H1 (cell line): ENCODE measurements around the gene DIO3. TPM values are rescaled to one million over a fixed set of nuclear protein-coding genes. Genes with fewer than 3 reads are reported as not detected.

Experiments
- CTCF ChIA-PET: fragments of 300-600 bp; sonication (Branson Sonifier 250); formaldehyde crosslinking; loops from one replicate; lab custom pipeline; 2021; ENCODE audit not compliant: partially characterized antibody; lab: Charles Lee
- POLR2A ChIA-PET: fragments of 300-600 bp; sonication (Branson Sonifier 250); formaldehyde crosslinking; loops from one replicate; lab custom pipeline; 2021; ENCODE audit warnings: inconsistent platforms; ENCODE audit not compliant: partially characterized antibody; lab: Charles Lee
- DNase-seq, 2 experiments: peaks; one replicate each; pipeline versions ENCODE4 v3.0.0 to v3.0.0-alpha.2; 2010 to 2022; ENCODE audit warnings: low spot score in 2 of 2, low read depth in 1 of 2, mixed read lengths in 1 of 2
- FAIRE-seq: peaks from 2 replicates; lab custom pipeline; 2011; peaks lifted over from hg19 to GRCh38; lab: Jason Lieb, UNC
- H2AFZ ChIP-seq: 2 replicates; pipeline ENCODE4 v1.8.1; 2012; ENCODE audit warnings: low read length, inconsistent platforms
- H2AK5ac ChIP-seq: 2 replicates; pipeline ENCODE4 v1.6.1; 2013; ENCODE audit warnings: low read depth, low read length
- H2BK120ac ChIP-seq: replicated peaks from 2 replicates; pipeline ENCODE3; 2013; ENCODE audit warnings: low read depth, low read length, inconsistent platforms
- H2BK12ac ChIP-seq: 2 replicates; pipeline ENCODE4 v1.6.1; 2013; ENCODE audit warnings: low read depth, low read length
- H2BK15ac ChIP-seq: 2 replicates; pipeline ENCODE4 v1.6.1; 2013; ENCODE audit warnings: low read length
- H2BK20ac ChIP-seq: 2 replicates; pipeline ENCODE4 v1.6.1; 2013; ENCODE audit warnings: low read length
- H2BK5ac ChIP-seq: 2 replicates; pipeline ENCODE4 v1.6.1; 2013; ENCODE audit warnings: low read depth, low read length
- H3K14ac ChIP-seq: 2 replicates; pipeline ENCODE4 v1.6.1; 2013; ENCODE audit warnings: inconsistent platforms; ENCODE audit not compliant: insufficient read length
- H3K18ac ChIP-seq: 2 replicates; pipeline ENCODE4 v1.6.1; 2013; ENCODE audit warnings: low read length; ENCODE audit errors: extremely low read depth
- H3K23ac ChIP-seq: 2 replicates; pipeline ENCODE4 v1.6.1; 2013; ENCODE audit warnings: inconsistent platforms; ENCODE audit not compliant: insufficient read length
- H3K23me2 ChIP-seq: 2 replicates; pipeline ENCODE4 v1.6.1; 2013; ENCODE audit warnings: low read depth, low read length
- H3K27ac ChIP-seq: 2 replicates; pipeline ENCODE4 v1.6.1; 2011; ENCODE audit warnings: low read depth, low read length, inconsistent platforms
- H3K27me3 ChIP-seq, 4 experiments: replicated peaks in 1 of 4; 1 replicate in 1 of 4; 2 replicates in 3 of 4; pipeline versions ENCODE4 v1.6.1 to v1.8.1; 2011 to 2013; ENCODE audit warnings: low read length in 3 of 4, mild to moderate bottlenecking in 3 of 4, inconsistent platforms in 2 of 4, mixed read lengths in 2 of 4, moderate library complexity in 1 of 4; ENCODE audit not compliant: control insufficient read depth in 3 of 4, insufficient read depth in 3 of 4; ENCODE audit errors: extremely low read depth in 1 of 4
- H3K36me3 ChIP-seq, 4 experiments: 2 replicates each; pipeline versions ENCODE4 v1.6.1 to v1.8.1; 2011 to 2013; ENCODE audit warnings: mild to moderate bottlenecking in 4 of 4, low read length in 3 of 4, moderate library complexity in 2 of 4, control low read depth in 1 of 4, inconsistent platforms in 1 of 4; ENCODE audit not compliant: insufficient read depth in 4 of 4, control insufficient read depth in 2 of 4
- H3K4ac ChIP-seq: replicated peaks from 2 replicates; pipeline ENCODE3; 2013; ENCODE audit warnings: low read length, low read depth, mixed read lengths, inconsistent platforms; ENCODE audit not compliant: insufficient read length
- H3K4me1 ChIP-seq, 4 experiments: replicated peaks in 1 of 4; 1 replicate in 1 of 4; 2 replicates in 3 of 4; pipeline versions ENCODE4 v1.6.1 to v1.8.1; 2011 to 2013; ENCODE audit warnings: low read length in 3 of 4, inconsistent platforms in 2 of 4, mixed read lengths in 1 of 4; ENCODE audit not compliant: insufficient read depth in 4 of 4, control insufficient read depth in 3 of 4
- H3K4me2 ChIP-seq, 2 experiments: 2 replicates each; pipeline versions ENCODE4 v1.6.1 to v1.8.1; 2011 to 2013; ENCODE audit warnings: low read depth in 2 of 2, low read length in 2 of 2, control low read depth in 1 of 2, inconsistent platforms in 1 of 2, mild to moderate bottlenecking in 1 of 2; ENCODE audit not compliant: insufficient read depth in 1 of 2
- H3K4me3 ChIP-seq, 4 experiments: fragments of 200-600, 300-600 bp in 1 of 4; sonication (generic), shearing (Covaris generic), sonication (Bioruptor Twin) in 1 of 4; 2 replicates each; pipeline versions ENCODE4 v1.5.1 to v1.8.1; 2011 to 2016; ENCODE audit warnings: low read length in 4 of 4, low read depth in 3 of 4, control low read depth in 2 of 4, inconsistent platforms in 2 of 4, mild to moderate bottlenecking in 2 of 4, mixed read lengths in 1 of 4, moderate library complexity in 1 of 4; ENCODE audit not compliant: insufficient read depth in 2 of 4; ENCODE audit errors: extremely low read depth in 1 of 4
- H3K56ac ChIP-seq: replicated peaks from 2 replicates; pipeline ENCODE3; 2013; ENCODE audit warnings: low read depth, mild to moderate bottlenecking, mixed read lengths, low read length, inconsistent platforms; ENCODE audit not compliant: insufficient read length
- H3K79me1 ChIP-seq: 2 replicates; pipeline ENCODE4 v1.6.1; 2013; ENCODE audit warnings: low read depth, low read length, control low read depth
- H3K79me2 ChIP-seq, 2 experiments: 2 replicates each; pipeline versions ENCODE4 v1.6.1 to v1.8.1; 2012 to 2013; ENCODE audit warnings: low read length in 2 of 2, mild to moderate bottlenecking in 2 of 2, inconsistent platforms in 1 of 2; ENCODE audit not compliant: insufficient read depth in 2 of 2, control insufficient read depth in 1 of 2
- H3K9ac ChIP-seq, 4 experiments: replicated peaks in 1 of 4; 1 replicate in 1 of 4; 2 replicates in 3 of 4; pipeline versions ENCODE4 v1.6.1 to v1.8.1; 2011 to 2013; ENCODE audit warnings: low read depth in 3 of 4, low read length in 3 of 4, control low read depth in 2 of 4, mild to moderate bottlenecking in 2 of 4, moderate library complexity in 2 of 4, inconsistent platforms in 1 of 4; ENCODE audit errors: extremely low read depth in 1 of 4
- H3K9me3 ChIP-seq, 2 experiments: 2 replicates each; pipeline versions ENCODE4 v1.6.1 to v1.8.1; 2012 to 2013; ENCODE audit warnings: mild to moderate bottlenecking in 2 of 2, moderate library complexity in 2 of 2, control low read depth in 1 of 2, inconsistent platforms in 1 of 2, low read depth in 1 of 2, low read length in 1 of 2, mixed read lengths in 1 of 2; ENCODE audit not compliant: insufficient read depth in 2 of 2
- H4K20me1 ChIP-seq, 2 experiments: replicated peaks in 1 of 2; 2 replicates each; pipeline versions ENCODE3 to v1.8.1; 2011 to 2013; ENCODE audit warnings: inconsistent platforms in 2 of 2, low read length in 2 of 2, mild to moderate bottlenecking in 1 of 2; ENCODE audit not compliant: insufficient read depth in 2 of 2, control insufficient read depth in 1 of 2
- H4K5ac ChIP-seq: 2 replicates; pipeline ENCODE4 v1.6.1; 2013; ENCODE audit warnings: low read length, low read depth, mixed read lengths, inconsistent platforms; ENCODE audit not compliant: insufficient read length
- H4K8ac ChIP-seq: 2 replicates; pipeline ENCODE4 v1.8.0; 2013; ENCODE audit warnings: mild to moderate bottlenecking, moderate library complexity, low read length, inconsistent platforms; ENCODE audit not compliant: insufficient read depth; ENCODE audit errors: extremely low read depth
- H4K91ac ChIP-seq: replicated peaks from 2 replicates; pipeline ENCODE3; 2013; ENCODE audit warnings: low read length, mixed read lengths, inconsistent platforms; ENCODE audit not compliant: insufficient read length
- GTF2F1 ChIP-seq: IDR thresholded peaks from 2 replicates; pipeline ENCODE4 v1.6.1; 2012; ENCODE audit warnings: low read depth, low read length, improper control_type of control experiment, borderline replicate concordance
- KDM4A ChIP-seq: IDR thresholded peaks from one replicate; pipeline ENCODE4 v1.7.1; 2012; ENCODE audit warnings: low read depth, mild to moderate bottlenecking, moderate library complexity, low read length, inconsistent platforms; ENCODE audit not compliant: severe bottlenecking
- RAD21 ChIP-seq, 2 experiments: IDR thresholded peaks in 1 of 2; conservative IDR thresholded peaks in 1 of 2; 2 replicates each; pipeline ENCODE4 v1.6.1; 2011; ENCODE audit warnings: low read depth in 2 of 2, low read length in 2 of 2, improper control_type of control experiment in 1 of 2, inconsistent platforms in 1 of 2, mild to moderate bottlenecking in 1 of 2, moderate library complexity in 1 of 2
- SAP30 ChIP-seq: fragments of 300-600 bp; sonication (generic); IDR thresholded peaks from 2 replicates; pipeline ENCODE4 v1.7.1; 2012; ENCODE audit warnings: low read length, moderate library complexity, mild to moderate bottlenecking, inconsistent platforms; ENCODE audit not compliant: insufficient read depth, insufficient replicate concordance
- YY1 ChIP-seq: IDR thresholded peaks from 2 replicates; pipeline ENCODE4 v1.6.1; 2011; ENCODE audit warnings: low read depth, mild to moderate bottlenecking, low read length
- WGBS, 2 experiments: shearing (Covaris generic) in 1 of 2; methylation state at CpG; one replicate each; pipeline versions ENCODE4 v1.1.6 to v1.1.7; 2013 to 2015; ENCODE audit warnings: low lambda C conversion rate in 2 of 2, mixed read lengths in 2 of 2, inconsistent platforms in 1 of 2, low coverage in 1 of 2, missing lambda C conversion rate in 1 of 2; ENCODE audit not compliant: insufficient replicate concordance in 2 of 2, insufficient coverage in 1 of 2, insufficient read length in 1 of 2; ENCODE audit errors: extremely low coverage in 1 of 2, missing lambda C conversion rate in 1 of 2; 5-methylcytosine and 5-hydroxymethylcytosine counted together
- polyA plus RNA-seq, 7 experiments: library from polyadenylated mRNA; depleted of rRNA in 3 of 7; stranded (reverse) in 5 of 7; unstranded in 2 of 7; fragments of >200 nt in 5 of 7; fragments of 200-250 nt in 2 of 7; gene quantifications; 1 replicate in 5 of 7; 2 replicates in 1 of 7; 4 replicates in 1 of 7; pipeline versions ENCODE4 v1.2.1 to v1.2.3, GENCODE V29; 2011 to 2013; ENCODE audit warnings: missing spikeins in 2 of 7, mixed read lengths in 2 of 7
- total RNA-seq: library from RNA; stranded (reverse); fragmentation: NEBNext Ultra II Directional; extraction: Animal tissue kit (Norgen Biotek cat#: 25700); gene quantifications from 2 replicates; pipeline ENCODE4 v1.2.1, GENCODE V29; 2021
- TF ChIP-seq, protein P1 (sequence below), 3 experiments: IDR thresholded peaks; 1 replicate in 2 of 3; 2 replicates in 1 of 3; pipeline versions ENCODE4 v1.5.1 to v1.6.1; 2011; ENCODE audit warnings: low read length in 3 of 3, mild to moderate bottlenecking in 3 of 3, inconsistent platforms in 2 of 3, low read depth in 1 of 3, moderate library complexity in 1 of 3; ENCODE audit not compliant: insufficient read depth in 1 of 3; ENCODE audit errors: control extremely low read depth in 1 of 3

Gene DIO3
- total and polyA plus RNA-seq, 2 of the 8 experiments (the other 6 are each of a cell fraction or from before 2014, with no cell fraction given): 0.17 to 0.19 TPM

GRCh38 chr14:101557811-101558738, 3.2 kb upstream of the DIO3 start:
- no peak overlapping the region for H3K14ac ChIP-seq
- no peak overlapping the region for H2BK120ac ChIP-seq
- no peak overlapping the region for H4K5ac ChIP-seq
- no peak for FAIRE-seq
- H3K27me3 ChIP-seq: peaks cover 50 to 61% (median 60%) of the 10 kb centered on the region in 4 experiments
- no peak overlapping the region for H2AFZ ChIP-seq
- H3K79me1 ChIP-seq: no peaks in the 10 kb centered on the region
- CTCF ChIA-PET: interaction anchor here (0.8 to 1.9 kb wide), 6 partner anchors 32 to 375 kb away, joined by 3 to 6 read pairs (median 3); no protein-coding TSS in a partner anchor
- no peak overlapping the region for H3K56ac ChIP-seq
- no peak overlapping the region for H2BK12ac ChIP-seq
- 74% methylated on average over 6 of the region's 11 CpGs; no CpG with 5 or more reads in 1 of the 2 experiments for WGBS, 2 experiments
- H3K4me1 ChIP-seq: peaks cover 0 to 12% (median 2%) of the 10 kb centered on the region in 4 experiments; a peak in 3 of 7 replicates
- no peak overlapping the region for H3K4me3 ChIP-seq
- H3K36me3 ChIP-seq: peaks cover 0 to 14% (median 0%) of the 10 kb centered on the region in 4 experiments; a peak in 1 of 8 replicates
- H2BK20ac ChIP-seq: no peak overlapping the region
- no peak overlapping the region for H2BK15ac ChIP-seq
- H3K4ac ChIP-seq: no peak overlapping the region
- H2BK5ac ChIP-seq: no peak overlapping the region
- no peak overlapping the region for H3K9ac ChIP-seq
- DNase-seq: no peak
- no peak overlapping the region for H4K8ac ChIP-seq
- POLR2A ChIA-PET: no interaction called here
- H3K23ac ChIP-seq: no peak overlapping the region
- H3K23me2 ChIP-seq: peaks cover 12% of the 10 kb centered on the region; the same call in 1 of the 2 replicates
- H3K4me2 ChIP-seq: no peak overlapping the region
- no peak overlapping the region for H2AK5ac ChIP-seq
- no peak overlapping the region for H3K27ac ChIP-seq
- peaks cover 12 to 16% of the 10 kb centered on the region in 2 experiments for H4K20me1 ChIP-seq
- H4K91ac ChIP-seq: no peak overlapping the region
- H3K79me2 ChIP-seq: no peaks in the 10 kb centered on the region
- no peak overlapping the region; the same call in 1 of the 2 replicates for H3K18ac ChIP-seq
- H3K9me3 ChIP-seq: peaks cover 9 to 14% of the 10 kb centered on the region in 2 experiments; a peak in 3 of 4 replicates
- TF ChIP-seq KDM4A: no peak
- peak; percentile 46 to 63 for TF ChIP-seq RAD21 (IDR thresholded peaks at IDR 0.05 in 1 of 2, conservative IDR thresholded peaks at IDR 0.05 in 1 of 2; ENCODE audit: low read depth in 2 of 2, low read length in 2 of 2)
- TF ChIP-seq, protein P1, sequence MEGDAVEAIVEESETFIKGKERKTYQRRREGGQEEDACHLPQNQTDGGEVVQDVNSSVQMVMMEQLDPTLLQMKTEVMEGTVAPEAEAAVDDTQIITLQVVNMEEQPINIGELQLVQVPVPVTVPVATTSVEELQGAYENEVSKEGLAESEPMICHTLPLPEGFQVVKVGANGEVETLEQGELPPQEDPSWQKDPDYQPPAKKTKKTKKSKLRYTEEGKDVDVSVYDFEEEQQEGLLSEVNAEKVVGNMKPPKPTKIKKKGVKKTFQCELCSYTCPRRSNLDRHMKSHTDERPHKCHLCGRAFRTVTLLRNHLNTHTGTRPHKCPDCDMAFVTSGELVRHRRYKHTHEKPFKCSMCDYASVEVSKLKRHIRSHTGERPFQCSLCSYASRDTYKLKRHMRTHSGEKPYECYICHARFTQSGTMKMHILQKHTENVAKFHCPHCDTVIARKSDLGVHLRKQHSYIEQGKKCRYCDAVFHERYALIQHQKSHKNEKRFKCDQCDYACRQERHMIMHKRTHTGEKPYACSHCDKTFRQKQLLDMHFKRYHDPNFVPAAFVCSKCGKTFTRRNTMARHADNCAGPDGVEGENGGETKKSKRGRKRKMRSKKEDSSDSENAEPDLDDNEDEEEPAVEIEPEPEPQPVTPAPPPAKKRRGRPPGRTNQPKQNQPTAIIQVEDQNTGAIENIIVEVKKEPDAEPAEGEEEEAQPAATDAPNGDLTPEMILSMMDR (IDR thresholded peaks at IDR 0.05; ENCODE audit: control extremely low read depth in 1 of 3, insufficient read depth in 1 of 3, low read depth in 1 of 3, low read length in 3 of 3): peak in 2 of 3 experiments; percentile 33 to 39; a peak in 3 of 4 replicates
- TF ChIP-seq GTF2F1: no peak
- no peak for TF ChIP-seq YY1
- no peak for TF ChIP-seq SAP30
